Measurements from ENCODE around the gene C17orf50. TPM values are rescaled to one million over a fixed set of nuclear protein-coding genes. Genes with fewer than 3 reads are reported as not detected.

Gene C17orf50
- total and polyA plus RNA-seq, 5 donors from 2014 or later, result not detected

DNA sequence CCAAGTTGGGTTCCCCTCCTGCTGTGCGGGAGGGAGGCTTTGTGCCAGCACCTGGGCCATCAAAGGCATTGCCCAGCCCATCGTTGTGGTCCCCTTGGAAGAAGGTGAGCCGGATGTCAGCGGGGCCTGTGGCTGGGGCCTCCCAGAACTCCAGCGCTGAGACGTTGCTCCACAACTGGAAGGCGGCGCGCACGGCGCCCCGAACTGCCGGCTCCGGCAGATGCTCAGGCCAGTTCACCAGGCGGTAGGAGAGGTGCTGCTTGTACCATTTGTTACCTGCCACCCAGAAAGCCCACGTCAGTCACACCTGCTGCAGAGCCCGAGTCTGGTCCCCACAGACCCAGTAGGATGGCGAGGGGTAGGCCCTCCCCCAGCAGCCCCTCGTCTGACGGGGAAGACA is 12.4 kb downstream of the C17orf50 start:
- H3K27me3 ChIP-seq (ENCODE audit: control insufficient read depth, insufficient read depth, low read length), result peaks cover 4% of the 10 kb centered on the region
- DNase-seq (no peak), ATAC-seq (ENCODE audit: low read depth in 2 of 2) (no peak)
- H3K9me3 Mint-ChIP-seq, result no peaks in the 10 kb centered on the region
- H3K9me3 ChIP-seq (ENCODE audit: control insufficient read depth in 2 of 2, low read length in 2 of 2), result no peaks in the 10 kb centered on the region
- H3K4me1 Mint-ChIP-seq, result no peaks in the 10 kb centered on the region
- H3K4me3 Mint-ChIP-seq, result no peak overlapping the region
- no peak overlapping the region for H3K4me3 ChIP-seq (ENCODE audit: low read depth, low read length)
- peaks cover 31% of the 10 kb centered on the region for H3K27me3 Mint-ChIP-seq
- no peak overlapping the region for H3K27ac Mint-ChIP-seq
- H3K36me3 ChIP-seq (ENCODE audit: control insufficient read depth, insufficient read depth, low read length), result no peaks in the 10 kb centered on the region
- no peaks in the 10 kb centered on the region for H3K4me1 ChIP-seq (ENCODE audit: control insufficient read depth, insufficient read depth, low read length, poor library complexity, severe bottlenecking)
- no peaks in the 10 kb centered on the region for H3K36me3 Mint-ChIP-seq
- H3K27ac ChIP-seq (ENCODE audit: insufficient read depth, low read length, poor library complexity, severe bottlenecking), result no peak overlapping the region

DNA sequence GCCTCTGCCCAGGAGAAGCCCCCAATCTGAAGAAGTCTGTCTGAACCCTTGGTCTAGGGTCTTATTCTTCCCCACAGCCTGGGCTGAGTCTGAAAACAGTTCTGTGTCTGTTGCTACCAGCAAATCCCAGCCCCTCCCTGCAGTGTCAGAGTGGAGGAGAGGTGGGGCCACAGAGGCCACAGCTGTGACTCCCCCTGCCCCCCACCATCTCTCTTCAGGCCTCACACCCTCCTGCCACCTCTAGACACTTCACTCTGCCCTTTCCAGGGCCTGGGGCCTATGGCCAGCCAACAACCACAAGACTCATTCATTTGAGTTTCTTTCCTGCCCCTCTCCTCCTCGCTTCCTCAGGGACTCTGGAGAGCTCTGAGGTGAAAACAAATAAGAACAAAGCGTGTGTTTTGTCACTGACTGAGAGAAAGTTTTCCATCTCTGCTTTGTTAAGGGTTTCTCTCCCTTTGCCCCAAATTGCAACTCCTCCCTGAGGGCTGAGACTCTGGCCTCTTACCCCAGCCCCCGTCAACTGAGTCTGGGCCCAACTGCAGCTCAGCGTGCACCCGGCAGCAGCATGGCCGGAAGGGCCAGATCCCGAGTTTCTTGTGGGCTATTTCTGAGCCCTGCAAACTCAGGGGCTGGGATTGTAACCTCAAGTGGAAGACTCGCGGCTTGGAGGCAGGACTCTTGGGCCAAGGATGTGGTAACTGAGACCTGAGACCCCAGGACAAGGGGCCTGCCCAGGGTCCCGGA is 13.2 kb downstream of the C17orf50 start:
- DNase-seq (no peak), ATAC-seq (ENCODE audit: low read depth in 2 of 2) (no peak)
- H3K4me3 ChIP-seq (ENCODE audit: low read depth, low read length), result no peak overlapping the region
- H3K27me3 Mint-ChIP-seq, result peaks cover 33% of the 10 kb centered on the region
- H3K27ac ChIP-seq (ENCODE audit: insufficient read depth, low read length, poor library complexity, severe bottlenecking), result no peak overlapping the region
- no peaks in the 10 kb centered on the region for H3K4me1 ChIP-seq (ENCODE audit: control insufficient read depth, insufficient read depth, low read length, poor library complexity, severe bottlenecking)
- no peak overlapping the region for H3K4me3 Mint-ChIP-seq
- no peaks in the 10 kb centered on the region for H3K9me3 Mint-ChIP-seq
- H3K9me3 ChIP-seq (ENCODE audit: control insufficient read depth in 2 of 2, low read length in 2 of 2), result no peaks in the 10 kb centered on the region
- no peaks in the 10 kb centered on the region for H3K36me3 ChIP-seq (ENCODE audit: control insufficient read depth, insufficient read depth, low read length)
- no peaks in the 10 kb centered on the region for H3K4me1 Mint-ChIP-seq
- H3K27ac Mint-ChIP-seq, result no peak overlapping the region
- peaks cover 4% of the 10 kb centered on the region for H3K27me3 ChIP-seq (ENCODE audit: control insufficient read depth, insufficient read depth, low read length)
- H3K36me3 Mint-ChIP-seq, result no peaks in the 10 kb centered on the region

DNA sequence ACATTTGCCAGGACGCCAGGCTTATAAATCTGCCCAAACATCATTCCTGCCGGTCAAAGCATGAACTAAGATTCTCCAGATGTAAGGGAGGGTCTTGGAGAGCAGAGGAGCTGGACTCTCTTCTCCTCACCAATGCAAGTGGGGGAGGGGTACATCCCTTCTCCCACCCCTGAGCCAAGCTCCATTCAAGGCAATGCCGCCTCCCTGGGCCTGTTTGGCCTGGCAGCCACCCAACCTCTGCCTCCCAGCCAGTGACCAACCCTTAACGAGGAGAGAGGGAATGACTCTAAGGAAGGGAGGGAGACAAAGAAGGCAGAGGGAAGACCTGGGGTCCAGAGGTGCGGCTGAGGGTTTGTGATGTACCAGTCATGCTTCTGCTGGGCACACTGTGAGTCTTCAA is 13.8 kb downstream of the C17orf50 start:
- no peak overlapping the region for H3K27ac ChIP-seq (ENCODE audit: insufficient read depth, low read length, poor library complexity, severe bottlenecking)
- no peak for ATAC-seq (ENCODE audit: low read depth in 2 of 2)
- H3K36me3 Mint-ChIP-seq, result no peaks in the 10 kb centered on the region
- no peak for DNase-seq
- peaks cover 5% of the 10 kb centered on the region for H3K27me3 ChIP-seq (ENCODE audit: control insufficient read depth, insufficient read depth, low read length)
- H3K4me1 ChIP-seq (ENCODE audit: control insufficient read depth, insufficient read depth, low read length, poor library complexity, severe bottlenecking), result no peaks in the 10 kb centered on the region
- H3K36me3 ChIP-seq (ENCODE audit: control insufficient read depth, insufficient read depth, low read length), result no peaks in the 10 kb centered on the region
- no peak overlapping the region for H3K4me3 ChIP-seq (ENCODE audit: low read depth, low read length)
- no peaks in the 10 kb centered on the region for H3K9me3 ChIP-seq (ENCODE audit: control insufficient read depth in 2 of 2, low read length in 2 of 2)
- H3K27ac Mint-ChIP-seq, result no peak overlapping the region
- peaks cover 34% of the 10 kb centered on the region for H3K27me3 Mint-ChIP-seq
- H3K4me3 Mint-ChIP-seq, result no peak overlapping the region
- no peaks in the 10 kb centered on the region for H3K9me3 Mint-ChIP-seq
- H3K4me1 Mint-ChIP-seq, result no peaks in the 10 kb centered on the region

DNA sequence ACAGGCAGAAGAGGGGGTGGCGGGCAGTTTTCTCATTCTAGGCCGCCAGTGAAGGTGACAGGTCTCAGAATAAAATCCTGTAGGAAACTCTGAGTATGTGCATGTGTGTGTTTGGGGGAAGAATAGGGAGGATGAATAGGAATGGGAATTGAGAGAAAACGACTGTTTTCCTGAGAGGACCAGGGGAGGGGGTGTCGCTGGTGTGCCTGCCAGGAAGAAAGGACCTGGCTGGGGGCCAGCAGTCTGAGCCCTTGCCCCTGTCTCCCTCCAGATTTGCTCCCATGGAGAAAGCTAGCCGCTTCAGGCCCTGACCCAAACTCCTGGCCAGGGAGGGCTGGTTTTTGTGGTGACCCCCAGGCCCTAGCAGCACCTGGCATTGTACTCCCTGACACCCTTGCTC is 14.4 kb downstream of the C17orf50 start:
- no peaks in the 10 kb centered on the region for H3K36me3 ChIP-seq (ENCODE audit: control insufficient read depth, insufficient read depth, low read length)
- H3K27me3 ChIP-seq (ENCODE audit: control insufficient read depth, insufficient read depth, low read length), result peaks cover 7% of the 10 kb centered on the region
- no peak overlapping the region for H3K4me3 ChIP-seq (ENCODE audit: low read depth, low read length)
- no peak for ATAC-seq (ENCODE audit: low read depth in 2 of 2)
- no peak for DNase-seq
- H3K27ac ChIP-seq (ENCODE audit: insufficient read depth, low read length, poor library complexity, severe bottlenecking), result no peak overlapping the region
- Mint-ChIP-seq H3K4me1 (no peaks in the 10 kb centered on the region), H3K4me3 (no peak overlapping the region), H3K27ac (no peak overlapping the region), H3K36me3 (no peaks in the 10 kb centered on the region), H3K27me3 (peaks cover 38% of the 10 kb centered on the region), H3K9me3 (no peaks in the 10 kb centered on the region)
- no peaks in the 10 kb centered on the region for H3K4me1 ChIP-seq (ENCODE audit: control insufficient read depth, insufficient read depth, low read length, poor library complexity, severe bottlenecking)
- H3K9me3 ChIP-seq (ENCODE audit: control insufficient read depth in 2 of 2, low read length in 2 of 2), result no peaks in the 10 kb centered on the region

DNA sequence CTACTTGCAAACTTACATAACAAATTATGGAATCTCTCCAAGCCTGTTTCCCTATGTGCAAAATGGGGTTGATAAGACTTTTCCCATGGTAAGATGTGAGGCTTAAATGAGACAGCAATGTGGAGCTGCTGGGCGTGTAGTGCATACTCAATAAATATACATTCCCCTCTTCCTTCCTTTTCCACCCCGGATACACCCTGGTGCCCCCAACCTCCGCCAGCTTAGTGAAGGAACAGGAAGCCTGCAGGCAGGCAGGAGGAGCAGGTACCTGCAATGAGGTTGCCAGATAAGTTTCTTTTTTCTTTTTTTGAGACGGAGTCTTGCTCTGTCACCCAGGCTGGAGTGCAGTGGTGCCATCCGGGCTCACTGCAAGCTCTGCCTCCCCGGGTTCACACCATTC is 14.9 kb downstream of the C17orf50 start:
- DNase-seq (no peak), ATAC-seq (ENCODE audit: low read depth in 2 of 2) (no peak)
- H3K4me1 ChIP-seq (ENCODE audit: control insufficient read depth, insufficient read depth, low read length, poor library complexity, severe bottlenecking), result no peaks in the 10 kb centered on the region
- peaks cover 7% of the 10 kb centered on the region for H3K27me3 ChIP-seq (ENCODE audit: control insufficient read depth, insufficient read depth, low read length)
- H3K36me3 ChIP-seq (ENCODE audit: control insufficient read depth, insufficient read depth, low read length), result no peaks in the 10 kb centered on the region
- H3K36me3 Mint-ChIP-seq, result no peaks in the 10 kb centered on the region
- no peaks in the 10 kb centered on the region for H3K4me1 Mint-ChIP-seq
- H3K9me3 Mint-ChIP-seq, result no peaks in the 10 kb centered on the region
- no peak overlapping the region for H3K27ac ChIP-seq (ENCODE audit: insufficient read depth, low read length, poor library complexity, severe bottlenecking)
- H3K9me3 ChIP-seq (ENCODE audit: control insufficient read depth in 2 of 2, low read length in 2 of 2), result no peaks in the 10 kb centered on the region
- no peak overlapping the region for H3K4me3 ChIP-seq (ENCODE audit: low read depth, low read length)
- no peak overlapping the region for H3K27ac Mint-ChIP-seq
- no peak overlapping the region for H3K4me3 Mint-ChIP-seq
- H3K27me3 Mint-ChIP-seq, result peaks cover 38% of the 10 kb centered on the region

DNA sequence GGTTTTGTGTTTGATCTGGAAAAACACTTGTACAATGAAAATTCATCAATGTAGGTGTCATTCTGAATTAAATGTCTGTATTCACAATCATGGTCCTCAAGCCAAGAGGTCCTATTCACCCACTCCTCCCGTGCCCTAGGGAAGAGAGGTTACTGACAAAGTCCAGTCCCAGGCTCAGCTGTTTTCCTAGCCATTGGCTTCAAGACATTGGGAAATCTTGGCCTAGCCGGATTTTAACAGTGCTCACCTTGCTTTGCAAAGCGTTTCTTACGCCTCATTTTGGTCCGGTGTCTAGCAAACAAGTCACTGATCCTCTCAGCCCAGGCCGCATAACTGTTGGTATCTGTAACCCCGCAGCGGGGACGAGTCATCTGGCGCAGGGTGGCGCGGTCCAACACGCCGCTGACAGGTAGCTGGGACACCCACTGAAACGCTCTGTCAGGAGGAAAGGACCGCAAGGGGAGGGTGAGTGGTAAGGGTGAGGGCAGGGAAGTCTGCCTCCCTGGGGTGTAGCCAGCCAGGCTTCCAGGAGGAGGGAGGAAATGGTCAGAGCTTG is 18.0 kb downstream of the C17orf50 start:
- Mint-ChIP-seq H3K4me1 (peaks cover 0 to 2% (median 0%) of the 10 kb centered on the region in 4 donors), H3K36me3 (no peaks in the 10 kb centered on the region), H3K27me3 (peaks cover 39% of the 10 kb centered on the region), H3K27ac (no peak overlapping the region), H3K9me3 (peaks cover 0 to 2% (median 0%) of the 10 kb centered on the region in 7 donors), H3K4me3 (no peak overlapping the region)
- Histone ChIP-seq H3K9me3 (ENCODE audit: control insufficient read depth in 2 of 2, low read length in 2 of 2) (no peaks in the 10 kb centered on the region), H3K27me3 (ENCODE audit: control insufficient read depth, insufficient read depth, low read length) (peaks cover 5% of the 10 kb centered on the region), H3K27ac (ENCODE audit: insufficient read depth, low read length, poor library complexity, severe bottlenecking) (no peak overlapping the region), H3K36me3 (ENCODE audit: control insufficient read depth, insufficient read depth, low read length) (no peaks in the 10 kb centered on the region), H3K4me1 (ENCODE audit: control insufficient read depth, insufficient read depth, low read length, poor library complexity, severe bottlenecking) (no peaks in the 10 kb centered on the region), H3K4me3 (ENCODE audit: low read depth, low read length) (no peak overlapping the region)
- DNase-seq (no peak), ATAC-seq (ENCODE audit: low read depth in 2 of 2) (no peak)

DNA sequence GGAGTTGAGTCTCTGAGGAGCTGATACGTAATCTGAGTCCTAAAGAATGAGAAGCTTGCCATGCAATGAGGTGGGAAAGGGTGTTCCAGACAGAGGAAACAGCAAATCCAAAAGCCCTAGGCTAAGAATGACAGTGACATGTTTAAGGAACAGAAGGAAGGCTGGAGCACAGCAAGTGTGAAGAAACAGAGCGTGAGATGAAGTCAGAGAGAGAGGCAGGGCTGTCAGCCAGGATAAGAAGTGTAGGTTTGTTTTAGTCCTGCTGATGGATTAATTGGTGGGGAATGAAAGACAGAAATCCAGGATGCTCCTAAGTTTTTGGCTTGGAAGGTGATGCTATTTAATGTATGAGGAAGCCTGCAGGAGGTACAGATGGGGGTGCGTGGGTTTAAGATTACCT is 20.3 kb downstream of the C17orf50 start:
- no peaks in the 10 kb centered on the region for H3K36me3 Mint-ChIP-seq
- Histone ChIP-seq H3K27me3 (ENCODE audit: control insufficient read depth, insufficient read depth, low read length) (peaks cover 5% of the 10 kb centered on the region), H3K27ac (ENCODE audit: insufficient read depth, low read length, poor library complexity, severe bottlenecking) (no peak overlapping the region), H3K4me1 (ENCODE audit: control insufficient read depth, insufficient read depth, low read length, poor library complexity, severe bottlenecking) (no peaks in the 10 kb centered on the region), H3K9me3 (ENCODE audit: control insufficient read depth in 2 of 2, low read length in 2 of 2) (no peaks in the 10 kb centered on the region), H3K36me3 (ENCODE audit: control insufficient read depth, insufficient read depth, low read length) (no peaks in the 10 kb centered on the region), H3K4me3 (ENCODE audit: low read depth, low read length) (no peak overlapping the region)
- peaks cover 0 to 2% (median 0%) of the 10 kb centered on the region in 4 donors for H3K4me1 Mint-ChIP-seq
- ATAC-seq (ENCODE audit: low read depth in 2 of 2) (no peak), DNase-seq (no peak)
- H3K4me3 Mint-ChIP-seq, result no peak overlapping the region
- H3K27ac Mint-ChIP-seq, result no peak overlapping the region
- peaks cover 29% of the 10 kb centered on the region for H3K27me3 Mint-ChIP-seq
- H3K9me3 Mint-ChIP-seq, result peaks cover 0 to 2% (median 0%) of the 10 kb centered on the region in 7 donors

DNA sequence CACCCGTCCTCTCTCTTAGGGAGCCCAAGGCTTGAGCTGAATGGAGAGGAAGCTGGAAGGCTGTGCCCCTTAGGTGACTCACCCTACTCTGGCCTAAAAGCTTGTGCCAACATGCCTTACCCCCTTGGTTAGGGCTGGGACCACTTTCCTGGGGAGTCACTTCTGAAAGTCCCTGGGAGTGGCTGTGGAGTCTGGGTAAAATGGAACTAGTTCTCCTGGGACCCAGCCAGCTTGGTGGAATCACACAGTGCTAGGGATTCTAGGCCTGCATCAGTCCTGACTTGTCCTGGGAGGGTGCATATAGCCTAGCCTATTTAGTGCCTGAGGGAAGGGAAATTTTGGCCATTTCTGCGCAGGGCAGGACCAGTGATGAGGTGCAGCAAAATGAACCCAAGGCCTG is 24.2 kb downstream of the C17orf50 start:
- H3K4me1 Mint-ChIP-seq, result peaks cover 0 to 11% (median 2%) of the 10 kb centered on the region in 4 donors
- H3K4me3 Mint-ChIP-seq, result no peak overlapping the region
- no peaks in the 10 kb centered on the region for H3K36me3 Mint-ChIP-seq
- DNase-seq, result no peak
- Histone ChIP-seq H3K27ac (ENCODE audit: insufficient read depth, low read length, poor library complexity, severe bottlenecking) (no peak overlapping the region), H3K36me3 (ENCODE audit: control insufficient read depth, insufficient read depth, low read length) (no peaks in the 10 kb centered on the region), H3K4me3 (ENCODE audit: low read depth, low read length) (no peak overlapping the region), H3K9me3 (ENCODE audit: control insufficient read depth in 2 of 2, low read length in 2 of 2) (no peaks in the 10 kb centered on the region), H3K27me3 (ENCODE audit: control insufficient read depth, insufficient read depth, low read length) (peaks cover 6% of the 10 kb centered on the region), H3K4me1 (ENCODE audit: control insufficient read depth, insufficient read depth, low read length, poor library complexity, severe bottlenecking) (no peaks in the 10 kb centered on the region)
- peaks cover 0 to 2% (median 0%) of the 10 kb centered on the region in 7 donors for H3K9me3 Mint-ChIP-seq
- no peak overlapping the region for H3K27ac Mint-ChIP-seq
- H3K27me3 Mint-ChIP-seq, result peaks cover 34% of the 10 kb centered on the region
- no peak for ATAC-seq (ENCODE audit: low read depth in 2 of 2)
